ES-I3 (cell line): ENCODE results near the gene ACAA1.
"Not testable (repeated sequence)": the region's sequence is repeated elsewhere in the genome, so short reads cannot be mapped to it uniquely, and the experiment has no call there.

Experiments used
- H3K36me3 ChIP-seq: 2 replicates; pipeline ENCODE4 v1.6.1; 2013; ENCODE audit warnings: mild to moderate bottlenecking, low read length, control low read depth, moderate library complexity; ENCODE audit not compliant: insufficient read depth
- H3K4me1 ChIP-seq: 2 replicates; pipeline ENCODE4 v1.6.1; 2013; ENCODE audit warnings: mild to moderate bottlenecking, control low read depth, low read length; ENCODE audit not compliant: insufficient read depth
- H3K9ac ChIP-seq: 2 replicates; pipeline ENCODE4 v1.6.1; 2013; ENCODE audit warnings: low read depth, mild to moderate bottlenecking, low read length, moderate library complexity
- H3K9me3 ChIP-seq: 2 replicates; pipeline ENCODE4 v1.6.1; 2013; ENCODE audit warnings: mild to moderate bottlenecking, low read length, moderate library complexity; ENCODE audit not compliant: control insufficient read depth, insufficient read depth

Gene ACAA1

GRCh38 chr3:38134517-38135143 is 2.3 kb downstream of the ACAA1 start:
- H3K36me3 ChIP-seq, H3K9me3 ChIP-seq, H3K9ac ChIP-seq, H3K4me1 ChIP-seq: not testable (repeated sequence)

- Histone ChIP-seq H3K9ac (no peak overlapping the region), H3K9me3 (no peaks in the 10 kb centered on the region), H3K4me1 (no peaks in the 10 kb centered on the region), H3K36me3 (peaks cover 9% of the 10 kb centered on the region; the same call in 1 of the 2 replicates)
Observed at GRCh38 chr3:38133557-38134405, 3.1 kb downstream of the ACAA1 start.

GRCh38 chr3:38133209-38133556 is 3.7 kb downstream of the ACAA1 start:
- no peaks in the 10 kb centered on the region for H3K4me1 ChIP-seq

GRCh38 chr3:38131621-38132369 is 5.1 kb downstream of the ACAA1 start:
- peaks cover 23% of the 10 kb centered on the region for H3K36me3 ChIP-seq
- H3K9ac ChIP-seq: no peak overlapping the region
- H3K9me3 ChIP-seq: no peaks in the 10 kb centered on the region
- no peaks in the 10 kb centered on the region for H3K4me1 ChIP-seq

More at GRCh38 chr3:38133209-38133556, 3.7 kb downstream of the ACAA1 start:
- peaks cover 11% of the 10 kb centered on the region for H3K36me3 ChIP-seq
- no peaks in the 10 kb centered on the region for H3K9me3 ChIP-seq
- H3K9ac ChIP-seq: no peak overlapping the region

GRCh38 chr3:38130631-38131065 is 6.3 kb downstream of the ACAA1 start:
- Histone ChIP-seq H3K9ac (no peak overlapping the region), H3K4me1 (no peaks in the 10 kb centered on the region), H3K9me3 (no peaks in the 10 kb centered on the region), H3K36me3 (peaks cover 23% of the 10 kb centered on the region)

- no peak overlapping the region for H3K9ac ChIP-seq
- H3K4me1 ChIP-seq: no peaks in the 10 kb centered on the region
- H3K9me3 ChIP-seq: no peaks in the 10 kb centered on the region
- peaks cover 29% of the 10 kb centered on the region for H3K36me3 ChIP-seq
Observed at GRCh38 chr3:38129058-38129457, 7.9 kb downstream of the ACAA1 start.

GRCh38 chr3:38128303-38128655 is 8.6 kb downstream of the ACAA1 start:
- H3K9me3 ChIP-seq: no peaks in the 10 kb centered on the region
- H3K4me1 ChIP-seq: no peaks in the 10 kb centered on the region
- H3K36me3 ChIP-seq: peaks cover 29% of the 10 kb centered on the region
- H3K9ac ChIP-seq: no peak overlapping the region

- no peaks in the 10 kb centered on the region for H3K9me3 ChIP-seq
- no peak overlapping the region for H3K9ac ChIP-seq
- no peaks in the 10 kb centered on the region for H3K4me1 ChIP-seq
- H3K36me3 ChIP-seq: peaks cover 29% of the 10 kb centered on the region
Observed at GRCh38 chr3:38127611-38128302, 9.2 kb downstream of the ACAA1 start.

- Histone ChIP-seq H3K36me3 (peaks cover 28% of the 10 kb centered on the region), H3K9ac (no peak overlapping the region), H3K4me1 (no peaks in the 10 kb centered on the region), H3K9me3 (no peaks in the 10 kb centered on the region)
Observed at GRCh38 chr3:38126121-38126892, 10.6 kb downstream of the ACAA1 start.

GRCh38 chr3:38125305-38126120 is 11.4 kb downstream of the ACAA1 start:
- H3K36me3 ChIP-seq: peaks cover 21% of the 10 kb centered on the region

GRCh38 chr3:38124324-38125122 is 12.4 kb downstream of the ACAA1 start:
- Histone ChIP-seq H3K9me3 (no peaks in the 10 kb centered on the region), H3K4me1 (no peaks in the 10 kb centered on the region), H3K9ac (no peak overlapping the region), H3K36me3 (peaks cover 21% of the 10 kb centered on the region)

More at GRCh38 chr3:38125305-38126120, 11.4 kb downstream of the ACAA1 start:
- Histone ChIP-seq H3K4me1 (no peaks in the 10 kb centered on the region), H3K9me3 (no peaks in the 10 kb centered on the region), H3K9ac (no peak overlapping the region)

GRCh38 chr3:38122712-38123290 is 14.1 kb downstream of the ACAA1 start:
- Histone ChIP-seq H3K4me1 (no peaks in the 10 kb centered on the region), H3K9me3 (no peaks in the 10 kb centered on the region), H3K36me3 (peaks cover 15% of the 10 kb centered on the region; the same call in 1 of the 2 replicates), H3K9ac (no peak overlapping the region)
